ENCODE results near the gene LAX1. TPM values are rescaled to one million over a fixed set of nuclear protein-coding genes. Genes with fewer than 3 reads are reported as not detected.
"Not testable (repeated sequence)": the region's sequence is repeated elsewhere in the genome, so short reads cannot be mapped to it uniquely, and the experiment has no call there.

The LAX1 gene
- total RNA-seq, 1 experiment from 2014 or later: not detected

DNA sequence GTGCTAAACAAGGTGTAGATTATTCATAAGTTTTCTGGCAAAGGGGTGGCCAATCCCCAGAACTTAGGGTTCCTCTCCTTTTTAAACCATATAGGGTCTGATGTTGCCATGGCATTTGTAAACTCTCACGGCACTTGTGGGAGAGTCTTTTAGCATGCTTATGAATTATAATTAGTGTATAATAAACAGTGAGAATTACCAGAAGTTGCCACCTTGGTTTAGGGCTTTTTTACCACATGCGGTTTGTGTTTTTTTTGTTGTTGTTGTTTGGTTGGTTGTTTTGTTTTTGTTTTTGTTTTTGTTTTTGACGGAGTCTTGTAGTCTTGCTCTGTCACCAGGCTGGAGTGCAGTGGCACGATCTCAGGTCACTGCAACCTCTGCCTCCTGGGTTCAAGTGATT lies 8.9 kb upstream of the LAX1 start (continued):
- TF ChIP-seq, protein P1, sequence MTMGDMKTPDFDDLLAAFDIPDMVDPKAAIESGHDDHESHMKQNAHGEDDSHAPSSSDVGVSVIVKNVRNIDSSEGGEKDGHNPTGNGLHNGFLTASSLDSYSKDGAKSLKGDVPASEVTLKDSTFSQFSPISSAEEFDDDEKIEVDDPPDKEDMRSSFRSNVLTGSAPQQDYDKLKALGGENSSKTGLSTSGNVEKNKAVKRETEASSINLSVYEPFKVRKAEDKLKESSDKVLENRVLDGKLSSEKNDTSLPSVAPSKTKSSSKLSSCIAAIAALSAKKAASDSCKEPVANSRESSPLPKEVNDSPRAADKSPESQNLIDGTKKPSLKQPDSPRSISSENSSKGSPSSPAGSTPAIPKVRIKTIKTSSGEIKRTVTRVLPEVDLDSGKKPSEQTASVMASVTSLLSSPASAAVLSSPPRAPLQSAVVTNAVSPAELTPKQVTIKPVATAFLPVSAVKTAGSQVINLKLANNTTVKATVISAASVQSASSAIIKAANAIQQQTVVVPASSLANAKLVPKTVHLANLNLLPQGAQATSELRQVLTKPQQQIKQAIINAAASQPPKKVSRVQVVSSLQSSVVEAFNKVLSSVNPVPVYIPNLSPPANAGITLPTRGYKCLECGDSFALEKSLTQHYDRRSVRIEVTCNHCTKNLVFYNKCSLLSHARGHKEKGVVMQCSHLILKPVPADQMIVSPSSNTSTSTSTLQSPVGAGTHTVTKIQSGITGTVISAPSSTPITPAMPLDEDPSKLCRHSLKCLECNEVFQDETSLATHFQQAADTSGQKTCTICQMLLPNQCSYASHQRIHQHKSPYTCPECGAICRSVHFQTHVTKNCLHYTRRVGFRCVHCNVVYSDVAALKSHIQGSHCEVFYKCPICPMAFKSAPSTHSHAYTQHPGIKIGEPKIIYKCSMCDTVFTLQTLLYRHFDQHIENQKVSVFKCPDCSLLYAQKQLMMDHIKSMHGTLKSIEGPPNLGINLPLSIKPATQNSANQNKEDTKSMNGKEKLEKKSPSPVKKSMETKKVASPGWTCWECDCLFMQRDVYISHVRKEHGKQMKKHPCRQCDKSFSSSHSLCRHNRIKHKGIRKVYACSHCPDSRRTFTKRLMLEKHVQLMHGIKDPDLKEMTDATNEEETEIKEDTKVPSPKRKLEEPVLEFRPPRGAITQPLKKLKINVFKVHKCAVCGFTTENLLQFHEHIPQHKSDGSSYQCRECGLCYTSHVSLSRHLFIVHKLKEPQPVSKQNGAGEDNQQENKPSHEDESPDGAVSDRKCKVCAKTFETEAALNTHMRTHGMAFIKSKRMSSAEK (CRISPR knock-in tag; IDR thresholded peaks at IDR 0.05; ENCODE audit: borderline replicate concordance): no peak
- TF ChIP-seq, protein P2, sequence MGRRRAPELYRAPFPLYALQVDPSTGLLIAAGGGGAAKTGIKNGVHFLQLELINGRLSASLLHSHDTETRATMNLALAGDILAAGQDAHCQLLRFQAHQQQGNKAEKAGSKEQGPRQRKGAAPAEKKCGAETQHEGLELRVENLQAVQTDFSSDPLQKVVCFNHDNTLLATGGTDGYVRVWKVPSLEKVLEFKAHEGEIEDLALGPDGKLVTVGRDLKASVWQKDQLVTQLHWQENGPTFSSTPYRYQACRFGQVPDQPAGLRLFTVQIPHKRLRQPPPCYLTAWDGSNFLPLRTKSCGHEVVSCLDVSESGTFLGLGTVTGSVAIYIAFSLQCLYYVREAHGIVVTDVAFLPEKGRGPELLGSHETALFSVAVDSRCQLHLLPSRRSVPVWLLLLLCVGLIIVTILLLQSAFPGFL (CRISPR knock-in tag; IDR thresholded peaks at IDR 0.05; ENCODE audit: borderline replicate concordance): no peak
- no peak for TF ChIP-seq KAT7 (CRISPR knock-in tag; IDR thresholded peaks at IDR 0.05; ENCODE audit: borderline replicate concordance)
- no peak for TF ChIP-seq ZNF416 (CRISPR knock-in tag; IDR thresholded peaks at IDR 0.05)
- no peak for TF ChIP-seq RELA (CRISPR knock-in tag; IDR thresholded peaks at IDR 0.05; ENCODE audit: borderline replicate concordance)
- TF ChIP-seq, protein P3, sequence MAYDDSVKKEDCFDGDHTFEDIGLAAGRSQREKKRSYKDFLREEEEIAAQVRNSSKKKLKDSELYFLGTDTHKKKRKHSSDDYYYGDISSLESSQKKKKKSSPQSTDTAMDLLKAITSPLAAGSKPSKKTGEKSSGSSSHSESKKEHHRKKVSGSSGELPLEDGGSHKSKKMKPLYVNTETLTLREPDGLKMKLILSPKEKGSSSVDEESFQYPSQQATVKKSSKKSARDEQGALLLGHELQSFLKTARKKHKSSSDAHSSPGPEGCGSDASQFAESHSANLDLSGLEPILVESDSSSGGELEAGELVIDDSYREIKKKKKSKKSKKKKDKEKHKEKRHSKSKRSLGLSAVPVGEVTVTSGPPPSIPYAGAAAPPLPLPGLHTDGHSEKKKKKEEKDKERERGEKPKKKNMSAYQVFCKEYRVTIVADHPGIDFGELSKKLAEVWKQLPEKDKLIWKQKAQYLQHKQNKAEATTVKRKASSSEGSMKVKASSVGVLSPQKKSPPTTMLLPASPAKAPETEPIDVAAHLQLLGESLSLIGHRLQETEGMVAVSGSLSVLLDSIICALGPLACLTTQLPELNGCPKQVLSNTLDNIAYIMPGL (CRISPR knock-in tag; IDR thresholded peaks at IDR 0.05): no peak
- TF ChIP-seq, protein P4, sequence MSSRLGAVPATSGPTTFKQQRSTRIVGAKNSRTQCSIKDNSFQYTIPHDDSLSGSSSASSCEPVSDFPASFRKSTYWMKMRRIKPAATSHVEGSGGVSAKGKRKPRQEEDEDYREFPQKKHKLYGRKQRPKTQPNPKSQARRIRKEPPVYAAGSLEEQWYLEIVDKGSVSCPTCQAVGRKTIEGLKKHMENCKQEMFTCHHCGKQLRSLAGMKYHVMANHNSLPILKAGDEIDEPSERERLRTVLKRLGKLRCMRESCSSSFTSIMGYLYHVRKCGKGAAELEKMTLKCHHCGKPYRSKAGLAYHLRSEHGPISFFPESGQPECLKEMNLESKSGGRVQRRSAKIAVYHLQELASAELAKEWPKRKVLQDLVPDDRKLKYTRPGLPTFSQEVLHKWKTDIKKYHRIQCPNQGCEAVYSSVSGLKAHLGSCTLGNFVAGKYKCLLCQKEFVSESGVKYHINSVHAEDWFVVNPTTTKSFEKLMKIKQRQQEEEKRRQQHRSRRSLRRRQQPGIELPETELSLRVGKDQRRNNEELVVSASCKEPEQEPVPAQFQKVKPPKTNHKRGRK (CRISPR knock-in tag; IDR thresholded peaks at IDR 0.05; ENCODE audit: borderline replicate concordance): no peak
- TF ChIP-seq, protein P5, sequence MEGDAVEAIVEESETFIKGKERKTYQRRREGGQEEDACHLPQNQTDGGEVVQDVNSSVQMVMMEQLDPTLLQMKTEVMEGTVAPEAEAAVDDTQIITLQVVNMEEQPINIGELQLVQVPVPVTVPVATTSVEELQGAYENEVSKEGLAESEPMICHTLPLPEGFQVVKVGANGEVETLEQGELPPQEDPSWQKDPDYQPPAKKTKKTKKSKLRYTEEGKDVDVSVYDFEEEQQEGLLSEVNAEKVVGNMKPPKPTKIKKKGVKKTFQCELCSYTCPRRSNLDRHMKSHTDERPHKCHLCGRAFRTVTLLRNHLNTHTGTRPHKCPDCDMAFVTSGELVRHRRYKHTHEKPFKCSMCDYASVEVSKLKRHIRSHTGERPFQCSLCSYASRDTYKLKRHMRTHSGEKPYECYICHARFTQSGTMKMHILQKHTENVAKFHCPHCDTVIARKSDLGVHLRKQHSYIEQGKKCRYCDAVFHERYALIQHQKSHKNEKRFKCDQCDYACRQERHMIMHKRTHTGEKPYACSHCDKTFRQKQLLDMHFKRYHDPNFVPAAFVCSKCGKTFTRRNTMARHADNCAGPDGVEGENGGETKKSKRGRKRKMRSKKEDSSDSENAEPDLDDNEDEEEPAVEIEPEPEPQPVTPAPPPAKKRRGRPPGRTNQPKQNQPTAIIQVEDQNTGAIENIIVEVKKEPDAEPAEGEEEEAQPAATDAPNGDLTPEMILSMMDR (IDR thresholded peaks at IDR 0.05): no peak
- TF ChIP-seq MYBL2 (CRISPR knock-in tag; IDR thresholded peaks at IDR 0.05): no peak

DNA sequence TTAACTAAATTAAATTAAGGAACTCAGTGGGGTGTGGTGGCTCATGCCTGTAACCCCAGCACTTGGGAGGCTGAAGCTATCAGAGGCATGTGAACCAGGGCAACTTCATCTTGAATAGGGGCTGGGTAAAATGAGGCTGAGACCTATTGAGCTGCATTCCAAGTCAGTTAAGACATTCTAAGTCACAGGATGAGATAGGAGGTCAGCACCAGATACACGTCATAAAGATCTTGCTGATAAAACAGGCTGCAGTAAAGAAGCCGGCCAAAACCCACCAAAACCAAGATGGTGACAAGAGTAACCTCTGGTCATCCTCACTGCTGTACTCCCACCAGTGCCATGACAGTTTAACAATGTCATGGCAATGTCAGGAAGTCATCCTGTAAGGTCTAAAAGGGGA lies 6.2 kb upstream of the LAX1 start:
- CTCF ChIA-PET: interaction anchor here (0.6 kb wide), 1 partner anchor 614 kb away, joined by 3 read pairs; no protein-coding TSS in a partner anchor
- H3K27me3 Mint-ChIP-seq (ENCODE audit: low read depth); H3K4me1 Mint-ChIP-seq; H3K4me3 Mint-ChIP-seq; ATAC-seq; POLR2A ChIA-PET; DNase-seq (ENCODE audit: low spot score); H3K36me3 Mint-ChIP-seq; H3K9me3 Mint-ChIP-seq; H3K27ac Mint-ChIP-seq: not testable (repeated sequence)

DNA sequence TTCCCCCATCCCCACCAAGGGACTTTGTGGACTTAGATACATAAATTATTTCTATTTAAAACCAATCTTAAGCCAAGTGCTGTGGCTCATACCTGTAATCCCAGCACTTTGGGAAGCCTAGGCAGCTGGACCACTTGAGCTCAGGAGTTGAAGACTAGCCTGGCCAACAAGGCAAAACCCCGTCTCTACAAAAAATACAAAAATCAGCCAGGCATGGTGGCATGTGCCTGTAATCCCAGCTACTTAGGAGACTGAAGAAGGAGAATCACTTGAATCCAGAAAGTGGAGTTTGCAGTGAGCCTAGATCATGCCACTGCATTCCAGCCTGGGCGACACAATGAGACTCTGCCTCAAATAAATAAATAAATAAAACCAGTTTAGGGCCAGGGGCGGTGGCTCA lies 4.5 kb upstream of the LAX1 start:
- Mint-ChIP-seq H3K27me3 (ENCODE audit: low read depth) (no peaks in the 10 kb centered on the region), H3K4me3 (no peak overlapping the region), H3K27ac (no peak overlapping the region), H3K9me3 (no peaks in the 10 kb centered on the region), H3K4me1 (no peaks in the 10 kb centered on the region), H3K36me3 (no peaks in the 10 kb centered on the region)
- ChIA-PET POLR2A (no interaction called here), CTCF (no interaction called here)
- ATAC-seq (no peak), DNase-seq (ENCODE audit: low spot score) (no peak)
- TF ChIP-seq FOXP1 (CRISPR knock-in tag; IDR thresholded peaks at IDR 0.05; ENCODE audit: borderline replicate concordance) (no peak), CBFB (CRISPR knock-in tag; IDR thresholded peaks at IDR 0.05; ENCODE audit: low read depth) (no peak), SP1 (CRISPR knock-in tag; conservative IDR thresholded peaks at IDR 0.05) (no peak), TCF7 (CRISPR knock-in tag; IDR thresholded peaks at IDR 0.05; ENCODE audit: low read depth) (no peak), ZNF317 (CRISPR knock-in tag; IDR thresholded peaks at IDR 0.05; ENCODE audit: borderline replicate concordance, low read depth) (no peak)
- TF ChIP-seq, protein P6, sequence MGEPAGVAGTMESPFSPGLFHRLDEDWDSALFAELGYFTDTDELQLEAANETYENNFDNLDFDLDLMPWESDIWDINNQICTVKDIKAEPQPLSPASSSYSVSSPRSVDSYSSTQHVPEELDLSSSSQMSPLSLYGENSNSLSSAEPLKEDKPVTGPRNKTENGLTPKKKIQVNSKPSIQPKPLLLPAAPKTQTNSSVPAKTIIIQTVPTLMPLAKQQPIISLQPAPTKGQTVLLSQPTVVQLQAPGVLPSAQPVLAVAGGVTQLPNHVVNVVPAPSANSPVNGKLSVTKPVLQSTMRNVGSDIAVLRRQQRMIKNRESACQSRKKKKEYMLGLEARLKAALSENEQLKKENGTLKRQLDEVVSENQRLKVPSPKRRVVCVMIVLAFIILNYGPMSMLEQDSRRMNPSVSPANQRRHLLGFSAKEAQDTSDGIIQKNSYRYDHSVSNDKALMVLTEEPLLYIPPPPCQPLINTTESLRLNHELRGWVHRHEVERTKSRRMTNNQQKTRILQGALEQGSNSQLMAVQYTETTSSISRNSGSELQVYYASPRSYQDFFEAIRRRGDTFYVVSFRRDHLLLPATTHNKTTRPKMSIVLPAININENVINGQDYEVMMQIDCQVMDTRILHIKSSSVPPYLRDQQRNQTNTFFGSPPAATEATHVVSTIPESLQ (CRISPR knock-in tag; IDR thresholded peaks at IDR 0.05): no peak
- TF ChIP-seq, protein P7, sequence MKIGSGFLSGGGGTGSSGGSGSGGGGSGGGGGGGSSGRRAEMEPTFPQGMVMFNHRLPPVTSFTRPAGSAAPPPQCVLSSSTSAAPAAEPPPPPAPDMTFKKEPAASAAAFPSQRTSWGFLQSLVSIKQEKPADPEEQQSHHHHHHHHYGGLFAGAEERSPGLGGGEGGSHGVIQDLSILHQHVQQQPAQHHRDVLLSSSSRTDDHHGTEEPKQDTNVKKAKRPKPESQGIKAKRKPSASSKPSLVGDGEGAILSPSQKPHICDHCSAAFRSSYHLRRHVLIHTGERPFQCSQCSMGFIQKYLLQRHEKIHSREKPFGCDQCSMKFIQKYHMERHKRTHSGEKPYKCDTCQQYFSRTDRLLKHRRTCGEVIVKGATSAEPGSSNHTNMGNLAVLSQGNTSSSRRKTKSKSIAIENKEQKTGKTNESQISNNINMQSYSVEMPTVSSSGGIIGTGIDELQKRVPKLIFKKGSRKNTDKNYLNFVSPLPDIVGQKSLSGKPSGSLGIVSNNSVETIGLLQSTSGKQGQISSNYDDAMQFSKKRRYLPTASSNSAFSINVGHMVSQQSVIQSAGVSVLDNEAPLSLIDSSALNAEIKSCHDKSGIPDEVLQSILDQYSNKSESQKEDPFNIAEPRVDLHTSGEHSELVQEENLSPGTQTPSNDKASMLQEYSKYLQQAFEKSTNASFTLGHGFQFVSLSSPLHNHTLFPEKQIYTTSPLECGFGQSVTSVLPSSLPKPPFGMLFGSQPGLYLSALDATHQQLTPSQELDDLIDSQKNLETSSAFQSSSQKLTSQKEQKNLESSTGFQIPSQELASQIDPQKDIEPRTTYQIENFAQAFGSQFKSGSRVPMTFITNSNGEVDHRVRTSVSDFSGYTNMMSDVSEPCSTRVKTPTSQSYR (CRISPR knock-in tag; IDR thresholded peaks at IDR 0.05): no peak
